ENCODE results near the gene CCDC68. TPM values are rescaled to one million over a fixed set of nuclear protein-coding genes. Genes with fewer than 3 reads are reported as not detected.

The CCDC68 gene
- total and polyA plus RNA-seq, 2 of the 8 experiments (the other 6 are each of a cell fraction or from before 2014, with no cell fraction given), result 0.06 to 0.80 TPM

DNA sequence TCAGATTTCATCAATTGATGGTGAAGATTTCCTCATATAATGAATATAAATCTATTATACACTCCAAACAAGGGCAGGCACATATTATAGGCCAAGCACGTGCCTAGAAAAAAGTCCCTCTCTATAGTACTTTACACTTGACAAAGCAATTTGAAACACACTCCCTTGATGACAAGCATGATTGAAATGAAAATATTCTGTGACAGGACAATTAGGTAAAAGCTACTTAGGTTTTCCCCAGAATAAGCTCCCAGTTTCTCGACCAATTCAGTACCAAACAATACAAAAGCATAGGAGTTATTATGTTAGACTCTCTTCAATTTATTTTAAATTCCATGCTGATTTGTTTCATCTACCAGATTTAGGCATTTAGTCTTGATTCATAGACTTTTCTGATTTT, 47.7 kb downstream of the CCDC68 start:
- H3K9ac ChIP-seq (replicated peaks in 1 of 4; ENCODE audit: extremely low read depth in 1 of 4, low read depth in 3 of 4, low read length in 3 of 4), result no peak overlapping the region
- H2BK15ac ChIP-seq (ENCODE audit: low read length), result no peak overlapping the region
- FAIRE-seq, result no peak
- no peak overlapping the region for H2BK20ac ChIP-seq (ENCODE audit: low read length)
- H3K9me3 ChIP-seq (ENCODE audit: insufficient read depth in 2 of 2, low read depth in 1 of 2, low read length in 1 of 2), result no peaks in the 10 kb centered on the region
- H2BK120ac ChIP-seq (replicated peaks; ENCODE audit: low read depth, low read length), result no peak overlapping the region
- H3K4me1 ChIP-seq (replicated peaks in 1 of 4; ENCODE audit: control insufficient read depth in 3 of 4, insufficient read depth in 4 of 4, low read length in 3 of 4), result no peaks in the 10 kb centered on the region
- no peaks in the 10 kb centered on the region for H3K36me3 ChIP-seq (ENCODE audit: control insufficient read depth in 2 of 4, insufficient read depth in 4 of 4, low read length in 3 of 4)
- WGBS, 2 experiments (ENCODE audit: extremely low coverage in 1 of 2, insufficient coverage in 1 of 2, insufficient read length in 1 of 2, insufficient replicate concordance in 2 of 2, low coverage in 1 of 2, low lambda C conversion rate in 2 of 2, missing lambda C conversion rate in 1 of 2), result 88% methylated on average over 2 of the region's 2 CpGs; no CpG with 5 or more reads in 1 of the 2 experiments
- no peak overlapping the region for H3K23ac ChIP-seq (ENCODE audit: insufficient read length)
- no peak overlapping the region for H2BK5ac ChIP-seq (ENCODE audit: low read depth, low read length)
- no peak for DNase-seq (ENCODE audit: low read depth in 1 of 2, low spot score in 2 of 2)
- no peak overlapping the region for H3K14ac ChIP-seq (ENCODE audit: insufficient read length)
- H4K91ac ChIP-seq (replicated peaks; ENCODE audit: insufficient read length, low read length), result no peak overlapping the region
- CTCF ChIA-PET (ENCODE audit: partially characterized antibody), result interaction anchor here (1.0 to 1.6 kb wide), 2 partner anchors 38 to 467 kb away, joined by 3 to 4 read pairs; no protein-coding TSS in a partner anchor
- H2BK12ac ChIP-seq (ENCODE audit: low read depth, low read length), result no peak overlapping the region
- no peak overlapping the region for H4K5ac ChIP-seq (ENCODE audit: insufficient read length, low read depth, low read length)
- H4K8ac ChIP-seq (ENCODE audit: extremely low read depth, insufficient read depth, low read length), result no peak overlapping the region
- no peak overlapping the region for H3K4ac ChIP-seq (replicated peaks; ENCODE audit: insufficient read length, low read depth, low read length)
- no peaks in the 10 kb centered on the region for H3K79me2 ChIP-seq (ENCODE audit: control insufficient read depth in 1 of 2, insufficient read depth in 2 of 2, low read length in 2 of 2)
- POLR2A ChIA-PET (ENCODE audit: partially characterized antibody), result no interaction called here
- H4K20me1 ChIP-seq (replicated peaks in 1 of 2; ENCODE audit: control insufficient read depth in 1 of 2, insufficient read depth in 2 of 2, low read length in 2 of 2), result no peaks in the 10 kb centered on the region
- no peak overlapping the region for H3K27ac ChIP-seq (ENCODE audit: low read depth, low read length)
- H3K56ac ChIP-seq (replicated peaks; ENCODE audit: insufficient read length, low read depth, low read length), result no peak overlapping the region
- no peaks in the 10 kb centered on the region for H3K23me2 ChIP-seq (ENCODE audit: low read depth, low read length)
- no peak overlapping the region for H3K18ac ChIP-seq (ENCODE audit: extremely low read depth, low read length)
- H3K79me1 ChIP-seq (ENCODE audit: low read depth, low read length), result no peaks in the 10 kb centered on the region
- H2AK5ac ChIP-seq (ENCODE audit: low read depth, low read length), result no peak overlapping the region
- H2AFZ ChIP-seq (ENCODE audit: low read length), result no peak overlapping the region
- H3K4me2 ChIP-seq (ENCODE audit: insufficient read depth in 1 of 2, low read depth in 2 of 2, low read length in 2 of 2), result no peak overlapping the region
- no peak overlapping the region for H3K4me3 ChIP-seq (ENCODE audit: extremely low read depth in 1 of 4, insufficient read depth in 2 of 4, low read depth in 3 of 4, low read length in 4 of 4)
- H3K27me3 ChIP-seq (replicated peaks in 1 of 4; ENCODE audit: control insufficient read depth in 3 of 4, extremely low read depth in 1 of 4, insufficient read depth in 3 of 4, low read length in 3 of 4), result no peaks in the 10 kb centered on the region
- TF ChIP-seq EP300 (IDR thresholded peaks at IDR 0.05; ENCODE audit: borderline replicate concordance in 1 of 2, low read depth in 2 of 2, low read length in 2 of 2), result no peak
- TF ChIP-seq TAF7 (optimal IDR thresholded peaks at IDR 0.05; ENCODE audit: borderline replicate concordance, low read depth, low read length), result no peak
- no peak for TF ChIP-seq SRF (IDR thresholded peaks at IDR 0.05; ENCODE audit: low read depth, low read length)
- TF ChIP-seq, protein P1, sequence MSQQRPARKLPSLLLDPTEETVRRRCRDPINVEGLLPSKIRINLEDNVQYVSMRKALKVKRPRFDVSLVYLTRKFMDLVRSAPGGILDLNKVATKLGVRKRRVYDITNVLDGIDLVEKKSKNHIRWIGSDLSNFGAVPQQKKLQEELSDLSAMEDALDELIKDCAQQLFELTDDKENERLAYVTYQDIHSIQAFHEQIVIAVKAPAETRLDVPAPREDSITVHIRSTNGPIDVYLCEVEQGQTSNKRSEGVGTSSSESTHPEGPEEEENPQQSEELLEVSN (IDR thresholded peaks at IDR 0.05), result no peak
- TF ChIP-seq, protein P2, sequence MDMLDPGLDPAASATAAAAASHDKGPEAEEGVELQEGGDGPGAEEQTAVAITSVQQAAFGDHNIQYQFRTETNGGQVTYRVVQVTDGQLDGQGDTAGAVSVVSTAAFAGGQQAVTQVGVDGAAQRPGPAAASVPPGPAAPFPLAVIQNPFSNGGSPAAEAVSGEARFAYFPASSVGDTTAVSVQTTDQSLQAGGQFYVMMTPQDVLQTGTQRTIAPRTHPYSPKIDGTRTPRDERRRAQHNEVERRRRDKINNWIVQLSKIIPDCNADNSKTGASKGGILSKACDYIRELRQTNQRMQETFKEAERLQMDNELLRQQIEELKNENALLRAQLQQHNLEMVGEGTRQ (IDR thresholded peaks at IDR 0.05; ENCODE audit: low read length), result no peak
- TF ChIP-seq POLR2AphosphoS5 (IDR thresholded peaks at IDR 0.05; ENCODE audit: low read depth, low read length), result no peak
- no peak for TF ChIP-seq RNF2 (IDR thresholded peaks at IDR 0.05; ENCODE audit: borderline replicate concordance, low read depth, low read length, missing control alignments, poor library complexity, severe bottlenecking)
- TF ChIP-seq CBX8 (IDR thresholded peaks at IDR 0.05; ENCODE audit: borderline replicate concordance, low read depth, low read length), result no peak
- no peak for TF ChIP-seq BACH1 (IDR thresholded peaks at IDR 0.05; ENCODE audit: low read length)
- TF ChIP-seq SP2 (IDR thresholded peaks at IDR 0.05; ENCODE audit: low read length), result no peak

Data from H1 (cell line).